GM19372 (cell line): ENCODE measurements around the gene FBXL7.

Experiments
- ATAC-seq: cut with Tn5 transposase; IDR thresholded peaks from one replicate; pipeline ENCODE4 v1.9.1; 2021; ENCODE audit warnings: mild to moderate bottlenecking, low read depth, moderate library complexity; ENCODE audit not compliant: unreplicated experiment

The FBXL7 gene

GRCh38 chr5:15914638-15915037 is 414.7 kb downstream of the FBXL7 start:
- ATAC-seq, result no peak

GRCh38 chr5:15926586-15926985 is 426.6 kb downstream of the FBXL7 start:
- ATAC-seq, result no peak

- ATAC-seq, result no peak
Observed at GRCh38 chr5:15927710-15928380, 427.9 kb downstream of the FBXL7 start.

GRCh38 chr5:15929611-15930263 is 429.8 kb downstream of the FBXL7 start:
- no peak for ATAC-seq

GRCh38 chr5:15932066-15932465 is 432.1 kb downstream of the FBXL7 start:
- no peak for ATAC-seq

- ATAC-seq, result no peak
Observed at GRCh38 chr5:15933259-15934207, 433.6 kb downstream of the FBXL7 start.

- ATAC-seq, result no peak
Observed at GRCh38 chr5:15936505-15937245, 436.7 kb downstream of the FBXL7 start.

- no peak for ATAC-seq
Observed at GRCh38 chr5:15937708-15938107, 437.7 kb downstream of the FBXL7 start.

- ATAC-seq, result no peak
Observed at GRCh38 chr5:15938186-15938585, 438.2 kb downstream of the FBXL7 start.

GRCh38 chr5:15938961-15939360 is 439.0 kb downstream of the FBXL7 start:
- ATAC-seq, result no peak

- ATAC-seq, result no peak
Observed at GRCh38 chr5:15940905-15941304, 440.9 kb downstream of the FBXL7 start.

GRCh38 chr5:15943487-15943886 is 443.5 kb downstream of the FBXL7 start:
- ATAC-seq, result no peak

GRCh38 chr5:15946026-15946425 is 446.0 kb downstream of the FBXL7 start:
- ATAC-seq, result no peak

- ATAC-seq, result no peak
Observed at GRCh38 chr5:15948190-15948589, 448.2 kb downstream of the FBXL7 start.

GRCh38 chr5:15951126-15951525 is 451.1 kb downstream of the FBXL7 start:
- ATAC-seq, result no peak

GRCh38 chr5:15951550-15951949 is 451.6 kb downstream of the FBXL7 start:
- no peak for ATAC-seq

GRCh38 chr5:15956622-15957021 is 456.6 kb downstream of the FBXL7 start:
- no peak for ATAC-seq

GRCh38 chr5:15957124-15957523 is 457.1 kb downstream of the FBXL7 start:
- no peak for ATAC-seq

- no peak for ATAC-seq
Observed at GRCh38 chr5:15959370-15960164, 459.6 kb downstream of the FBXL7 start.
